Right renal cortex interstitium (tissue), 3 donors: Measurements from ENCODE around the gene ADAMTS16. TPM values are rescaled to one million over a fixed set of nuclear protein-coding genes. Genes with fewer than 3 reads are reported as not detected.

ENCODE experiments used
- DNase-seq, 3 donors: peaks; one replicate each; pipeline ENCODE4 v3.0.0-alpha.2; 2013; ENCODE audit warnings: low read depth in 3 of 3, low spot score in 2 of 3
- polyA plus RNA-seq, 3 donors: library from polyadenylated mRNA; unstranded; fragments of 120-200 nt; gene quantifications; one replicate each; pipeline ENCODE4 v1.2.1, GENCODE V29; 2013; ENCODE audit not compliant: insufficient read length in 3 of 3

Gene ADAMTS16
- polyA plus RNA-seq, 3 donors, result 68.6 to 87.3 (median 80.7) TPM

DNA sequence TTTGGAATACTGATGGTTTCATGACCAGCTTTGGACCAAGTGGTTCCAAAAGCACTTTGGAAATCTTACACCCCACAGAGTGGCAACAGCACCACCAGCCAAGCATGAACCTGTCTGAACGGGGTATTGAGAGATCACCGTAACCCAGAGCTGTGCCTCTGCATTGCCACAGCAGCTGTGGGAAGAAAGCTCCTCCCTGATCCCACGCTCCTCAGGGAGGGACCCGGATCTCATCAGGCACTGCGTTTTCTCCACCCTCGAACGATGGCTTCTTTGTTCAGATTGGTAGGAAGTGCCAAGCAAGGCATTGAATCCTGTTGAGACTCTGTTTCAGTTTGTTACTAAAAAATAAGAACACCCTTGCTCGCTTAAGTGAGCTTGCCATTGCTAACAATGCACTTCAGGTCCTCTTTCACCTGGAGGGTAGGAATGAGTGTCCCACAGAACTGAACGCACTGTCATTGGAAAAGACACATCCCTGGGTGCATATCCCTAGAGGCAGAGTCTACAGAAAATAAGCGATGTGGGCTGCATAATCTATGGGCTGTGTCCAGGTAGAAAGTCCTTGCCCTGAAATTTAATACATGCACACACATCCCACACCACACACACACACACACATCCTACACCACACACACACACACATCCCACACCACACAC is 164.4 kb downstream of the ADAMTS16 start:
- DNase-seq, result no peak

- no peak for DNase-seq
Observed at GRCh38 chr5:5306696-5307095, 166.6 kb downstream of the ADAMTS16 start.

DNA sequence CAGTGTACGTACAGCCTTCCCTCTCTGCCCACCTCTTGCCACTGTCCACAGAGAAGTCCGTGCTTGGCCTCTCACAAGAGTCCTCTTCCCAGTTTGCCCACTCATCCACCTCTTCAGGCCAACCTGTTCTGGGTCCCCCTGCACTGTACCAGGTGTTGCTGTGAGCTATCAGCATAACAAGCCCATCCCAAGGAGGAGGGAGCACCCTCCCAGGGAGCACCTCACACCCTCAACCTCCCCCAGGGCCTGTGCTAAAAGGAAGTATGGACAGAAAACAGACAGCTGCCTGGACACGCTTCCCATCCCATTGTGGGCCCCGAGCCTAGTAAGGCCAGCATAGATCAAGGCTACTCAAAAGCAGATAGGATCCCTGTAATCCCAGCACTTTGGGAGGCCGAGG is 168.2 kb downstream of the ADAMTS16 start:
- DNase-seq, result no peak

- DNase-seq, result no peak
Observed at GRCh38 chr5:5309645-5310044, 169.5 kb downstream of the ADAMTS16 start.

DNA sequence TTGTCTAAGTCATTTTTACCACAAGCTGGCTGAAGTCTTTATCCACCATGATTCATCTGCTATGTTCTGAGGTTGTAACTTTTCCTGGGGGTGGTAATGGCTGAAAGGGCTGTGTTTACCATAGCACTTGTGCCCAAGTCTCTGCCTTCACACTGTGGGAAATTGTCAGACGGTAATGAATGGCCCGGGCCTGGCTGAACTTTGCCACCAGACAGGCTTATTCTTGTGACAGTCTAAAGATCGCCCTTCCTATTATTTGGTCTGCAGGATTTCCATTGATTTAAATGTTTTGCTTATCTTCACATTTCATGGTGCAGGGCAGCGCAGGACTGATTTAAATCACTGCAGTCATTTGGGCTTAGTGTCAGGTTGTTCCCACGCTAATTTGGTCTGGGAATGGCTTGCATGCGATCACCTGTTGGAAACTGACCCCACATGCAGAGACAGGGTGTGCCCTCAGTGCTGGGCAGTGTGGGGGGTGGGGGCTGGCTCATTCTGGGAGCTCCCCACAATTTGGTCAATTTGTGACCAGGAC is 173.0 kb downstream of the ADAMTS16 start:
- no peak for DNase-seq

DNA sequence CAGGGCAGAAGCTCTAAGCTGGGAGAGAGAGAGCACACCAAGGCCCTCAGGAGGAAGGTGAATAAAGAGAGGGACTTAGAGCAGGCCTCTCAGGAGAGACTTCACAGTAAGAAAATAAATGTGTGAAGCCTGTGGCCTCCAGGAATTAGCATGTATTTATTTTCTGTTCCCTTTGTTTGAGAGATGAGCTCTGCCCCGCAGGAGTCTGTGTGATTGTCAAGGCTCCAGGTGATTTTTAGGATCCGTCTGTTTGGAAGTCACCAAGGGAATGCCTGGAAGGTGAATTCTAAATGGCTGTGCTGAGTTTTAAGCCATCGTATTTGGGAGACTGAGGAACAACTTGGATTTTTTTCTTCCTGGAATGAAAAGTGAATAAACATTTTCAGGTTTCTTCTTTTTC is 174.0 kb downstream of the ADAMTS16 start:
- DNase-seq, result no peak

GRCh38 chr5:5314626-5315025 is 174.5 kb downstream of the ADAMTS16 start:
- no peak for DNase-seq

GRCh38 chr5:5315068-5315980 is 175.2 kb downstream of the ADAMTS16 start:
- DNase-seq, result no peak

DNA sequence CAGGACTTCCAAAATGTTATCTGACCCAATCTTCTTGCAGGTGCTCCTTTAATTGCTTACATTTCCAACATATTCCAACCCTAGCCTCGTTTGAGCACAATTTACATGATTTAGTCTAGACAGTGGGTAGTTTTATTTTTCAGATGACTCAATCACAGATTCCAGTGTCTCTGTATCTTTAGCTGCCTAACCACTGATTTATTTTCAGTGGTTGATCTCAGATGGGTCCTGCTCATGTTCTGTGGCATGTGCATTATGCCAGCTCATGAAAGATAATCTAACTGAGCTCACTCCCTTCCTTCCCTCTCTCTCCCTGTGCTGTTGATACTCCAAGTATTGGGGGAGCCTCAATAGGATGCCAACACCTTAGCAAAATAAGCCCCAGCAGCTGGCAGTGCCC is 176.2 kb downstream of the ADAMTS16 start:
- DNase-seq, result no peak

DNA sequence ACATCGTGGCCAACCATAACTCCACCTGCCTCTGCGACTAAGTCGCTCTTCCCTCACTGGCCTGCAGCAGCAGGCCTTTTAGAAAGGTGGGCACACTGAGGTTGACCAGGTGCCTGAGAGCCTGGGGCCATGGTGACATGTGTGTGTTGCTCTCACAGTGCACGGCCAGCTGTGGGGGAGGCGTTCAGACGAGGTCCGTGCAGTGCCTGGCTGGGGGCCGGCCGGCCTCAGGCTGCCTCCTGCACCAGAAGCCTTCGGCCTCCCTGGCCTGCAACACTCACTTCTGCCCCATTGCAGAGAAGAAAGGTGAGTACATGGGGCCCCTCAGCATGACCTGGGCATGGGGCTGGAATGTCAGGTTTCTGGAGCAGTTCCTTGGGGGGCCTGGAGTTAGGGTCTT is 177.8 kb downstream of the ADAMTS16 start:
- DNase-seq, result no peak

GRCh38 chr5:5318426-5319190 is 178.5 kb downstream of the ADAMTS16 start:
- DNase-seq, result no peak

GRCh38 chr5:5320062-5320805 is 180.1 kb downstream of the ADAMTS16 start:
- no peak for DNase-seq

- no peak for DNase-seq
Observed at GRCh38 chr5:5321137-5321536, 181.0 kb downstream of the ADAMTS16 start.

DNA sequence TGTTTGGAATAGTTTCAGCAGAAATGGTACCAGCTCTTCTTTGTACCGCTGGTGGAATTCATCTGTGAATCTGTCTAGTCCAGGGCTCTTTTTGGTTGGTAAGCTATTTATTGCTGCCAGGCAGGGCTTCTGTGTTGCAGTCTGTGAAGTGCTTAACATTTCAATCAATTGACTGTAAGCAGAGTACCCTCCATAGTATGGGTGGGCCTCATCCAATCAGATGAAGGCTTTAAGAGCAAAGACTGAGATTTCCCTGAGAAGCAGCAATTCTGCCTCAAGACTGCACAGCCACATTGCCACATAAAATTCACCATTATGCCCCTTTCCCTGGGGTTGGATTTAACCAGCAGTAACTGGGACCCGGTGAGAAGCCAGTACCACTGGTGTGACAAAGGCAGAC is 183.4 kb downstream of the ADAMTS16 start:
- no peak for DNase-seq

DNA sequence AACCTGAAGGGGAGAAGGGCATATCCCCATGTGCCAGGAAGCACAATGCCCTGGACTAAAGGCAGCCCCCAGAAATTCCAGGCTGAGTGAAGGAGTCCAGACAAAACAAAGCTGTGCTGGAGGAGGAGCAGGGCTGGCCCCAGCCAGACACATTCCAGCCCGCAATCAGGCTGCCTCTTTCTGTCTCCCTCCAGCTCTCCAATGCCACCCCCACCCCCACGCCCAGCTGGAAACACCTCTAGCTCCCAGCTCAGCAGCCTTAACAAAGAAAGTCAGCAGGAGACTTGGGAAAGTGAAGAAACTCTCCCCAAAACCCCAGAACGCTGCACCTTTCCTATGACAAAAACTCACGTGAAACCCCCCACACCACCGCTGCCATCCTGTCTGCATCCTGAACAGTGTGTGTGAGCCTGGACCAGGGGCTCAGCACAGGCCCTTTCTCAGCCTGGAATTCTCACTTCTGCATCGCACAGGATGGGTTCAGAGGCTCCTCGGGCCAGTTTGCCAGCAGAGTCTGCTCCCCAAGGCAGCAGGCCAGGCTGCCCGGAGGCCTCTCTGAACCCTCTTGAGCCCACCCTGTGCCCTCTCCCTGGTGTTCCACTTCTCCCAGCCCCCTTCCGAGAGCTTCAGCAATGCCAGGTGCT is 186.1 kb downstream of the ADAMTS16 start:
- DNase-seq, result no peak

- DNase-seq, result no peak
Observed at GRCh38 chr5:5327126-5327525, 187.0 kb downstream of the ADAMTS16 start.

- DNase-seq, result no peak
Observed at GRCh38 chr5:5330728-5331452, 190.8 kb downstream of the ADAMTS16 start.

DNA sequence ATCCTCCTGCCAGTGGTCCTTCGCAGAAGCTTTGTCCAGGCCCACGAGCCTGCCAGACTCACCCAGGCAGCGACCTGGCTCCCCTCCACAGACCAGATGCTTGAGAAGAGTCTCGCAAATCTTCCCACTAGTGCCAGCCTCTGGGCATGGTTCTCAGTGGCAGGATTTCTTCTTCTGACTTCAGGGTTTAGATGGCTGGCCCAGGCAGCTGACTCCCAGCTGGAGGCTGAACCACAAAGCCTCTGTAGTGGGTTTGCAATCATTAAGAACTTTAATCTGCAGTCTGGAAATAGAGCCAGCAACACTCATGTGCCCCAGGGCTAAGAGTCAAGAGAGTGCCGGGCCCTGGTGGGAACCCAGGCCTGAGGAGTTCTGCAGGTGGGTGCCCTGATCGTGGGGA is 191.7 kb downstream of the ADAMTS16 start:
- DNase-seq, result no peak

DNA sequence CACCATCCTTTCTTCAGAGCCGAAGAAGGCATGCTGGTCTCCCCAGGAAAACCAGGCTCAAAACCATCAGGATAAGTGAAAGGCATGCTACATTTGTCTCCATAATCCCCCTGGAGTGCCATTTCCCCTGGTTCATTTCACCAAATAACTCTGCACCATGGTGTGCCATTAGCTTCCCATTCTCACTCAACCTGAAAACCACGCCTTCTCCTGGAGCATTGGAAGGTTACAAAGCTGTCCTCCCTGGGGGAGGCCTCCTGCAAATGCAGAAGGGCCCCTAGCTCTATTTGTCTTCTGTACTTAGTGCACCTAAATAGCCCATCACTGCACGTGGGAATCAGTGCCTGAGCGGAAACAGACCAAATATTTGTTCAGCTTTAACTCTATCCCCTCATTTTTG is 192.2 kb downstream of the ADAMTS16 start:
- no peak for DNase-seq
